ENCODE measurements around the gene RPUSD3. TPM values are rescaled to one million over a fixed set of nuclear protein-coding genes. Genes with fewer than 3 reads are reported as not detected.
"Not testable (repeated sequence)": the region's sequence is repeated elsewhere in the genome, so short reads cannot be mapped to it uniquely, and the experiment has no call there.

Gene RPUSD3
- total RNA-seq, 1 donor from 2014 or later = 43.5 TPM

DNA sequence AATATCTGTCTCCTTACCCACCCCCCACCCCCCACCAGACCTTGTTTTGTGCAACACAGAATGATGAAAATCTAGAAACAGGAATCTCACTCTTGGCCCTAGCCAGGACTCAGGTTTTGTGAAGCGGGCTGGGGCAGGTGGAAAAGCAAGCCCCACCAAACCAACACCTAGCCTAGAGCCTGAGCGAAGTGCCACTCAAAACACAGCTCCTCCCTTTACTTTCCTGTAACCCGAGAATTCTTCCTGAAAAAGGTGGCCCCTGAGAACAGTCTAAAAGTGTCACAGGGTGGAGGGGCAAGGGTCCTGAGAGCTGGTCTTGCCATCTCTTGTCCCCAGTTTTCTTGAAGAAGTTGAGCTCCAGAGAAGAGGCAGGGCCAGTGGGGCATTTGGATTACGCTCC lies 17.4 kb upstream of the RPUSD3 start:
- H3K36me3 Mint-ChIP-seq (ENCODE audit: low read depth, unreplicated experiment) = no peaks in the 10 kb centered on the region
- H3K27me3 Mint-ChIP-seq (ENCODE audit: unreplicated experiment) = peaks cover 2% of the 10 kb centered on the region
- H3K9me3 Mint-ChIP-seq (ENCODE audit: unreplicated experiment) = no peaks in the 10 kb centered on the region
- H3K27ac Mint-ChIP-seq (ENCODE audit: unreplicated experiment) = no peak overlapping the region
- DNase-seq (ENCODE audit: low spot score) = no peak
- H3K4me1 Mint-ChIP-seq (ENCODE audit: unreplicated experiment) = no peaks in the 10 kb centered on the region
- TF ChIP-seq, protein P1, sequence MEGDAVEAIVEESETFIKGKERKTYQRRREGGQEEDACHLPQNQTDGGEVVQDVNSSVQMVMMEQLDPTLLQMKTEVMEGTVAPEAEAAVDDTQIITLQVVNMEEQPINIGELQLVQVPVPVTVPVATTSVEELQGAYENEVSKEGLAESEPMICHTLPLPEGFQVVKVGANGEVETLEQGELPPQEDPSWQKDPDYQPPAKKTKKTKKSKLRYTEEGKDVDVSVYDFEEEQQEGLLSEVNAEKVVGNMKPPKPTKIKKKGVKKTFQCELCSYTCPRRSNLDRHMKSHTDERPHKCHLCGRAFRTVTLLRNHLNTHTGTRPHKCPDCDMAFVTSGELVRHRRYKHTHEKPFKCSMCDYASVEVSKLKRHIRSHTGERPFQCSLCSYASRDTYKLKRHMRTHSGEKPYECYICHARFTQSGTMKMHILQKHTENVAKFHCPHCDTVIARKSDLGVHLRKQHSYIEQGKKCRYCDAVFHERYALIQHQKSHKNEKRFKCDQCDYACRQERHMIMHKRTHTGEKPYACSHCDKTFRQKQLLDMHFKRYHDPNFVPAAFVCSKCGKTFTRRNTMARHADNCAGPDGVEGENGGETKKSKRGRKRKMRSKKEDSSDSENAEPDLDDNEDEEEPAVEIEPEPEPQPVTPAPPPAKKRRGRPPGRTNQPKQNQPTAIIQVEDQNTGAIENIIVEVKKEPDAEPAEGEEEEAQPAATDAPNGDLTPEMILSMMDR (IDR thresholded peaks at IDR 0.05; ENCODE audit: unreplicated experiment) = no peak
- H3K4me3 Mint-ChIP-seq (ENCODE audit: unreplicated experiment) = no peak overlapping the region

DNA sequence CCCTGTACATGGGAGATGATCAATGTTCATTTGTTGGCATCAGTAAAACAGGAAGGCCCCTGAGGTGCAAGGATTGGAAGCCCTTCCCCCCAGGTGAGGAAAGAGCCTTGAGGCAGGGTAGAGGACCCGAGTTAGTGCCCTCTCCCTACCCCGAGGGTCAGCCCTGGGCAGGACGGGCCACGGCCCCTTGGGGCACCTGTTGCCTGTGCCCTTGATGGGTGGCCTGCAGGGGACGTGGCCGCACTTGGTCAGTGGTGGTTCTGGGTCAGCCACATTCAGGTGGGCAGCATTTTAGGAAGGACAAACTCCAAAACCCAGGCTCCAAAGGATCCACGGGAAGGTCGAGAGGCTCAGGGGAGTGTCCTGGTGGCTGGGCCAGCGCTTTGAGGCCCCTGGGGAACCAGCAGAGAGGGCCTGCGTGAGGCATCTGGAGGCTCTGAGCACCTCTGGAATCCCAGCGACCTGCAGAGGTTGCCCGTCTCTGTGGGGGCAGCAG lies 15.8 kb upstream of the RPUSD3 start:
- Mint-ChIP-seq H3K4me3 (ENCODE audit: unreplicated experiment) (no peak overlapping the region), H3K4me1 (ENCODE audit: unreplicated experiment) (no peaks in the 10 kb centered on the region), H3K9me3 (ENCODE audit: unreplicated experiment) (no peaks in the 10 kb centered on the region), H3K27ac (ENCODE audit: unreplicated experiment) (no peak overlapping the region), H3K27me3 (ENCODE audit: unreplicated experiment) (peaks cover 2% of the 10 kb centered on the region), H3K36me3 (ENCODE audit: low read depth, unreplicated experiment) (no peaks in the 10 kb centered on the region)
- DNase-seq (ENCODE audit: low spot score) = no peak
- TF ChIP-seq, protein P1 (IDR thresholded peaks at IDR 0.05; ENCODE audit: unreplicated experiment) = no peak

DNA sequence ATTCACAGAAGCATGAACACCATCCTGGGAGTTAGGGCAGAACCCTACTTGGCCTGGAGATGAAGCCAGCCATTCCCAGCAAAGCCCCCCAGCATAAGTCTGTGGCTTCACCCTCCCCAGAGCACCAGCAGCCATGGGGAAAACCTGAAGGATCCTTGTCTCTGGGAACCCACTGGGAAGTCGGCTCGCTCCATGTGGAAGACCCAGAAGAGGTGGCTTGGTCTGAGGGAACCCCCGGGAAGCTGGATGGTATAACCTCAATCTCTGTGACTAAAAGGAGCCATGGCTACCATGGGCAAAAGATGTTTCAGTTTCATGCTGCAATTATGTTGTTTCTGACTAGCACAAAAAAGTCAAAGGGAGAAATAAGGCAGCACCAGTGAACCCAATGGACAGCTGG lies 11.8 kb upstream of the RPUSD3 start:
- H3K27ac Mint-ChIP-seq (ENCODE audit: unreplicated experiment) = no peak overlapping the region
- H3K27me3 Mint-ChIP-seq (ENCODE audit: unreplicated experiment) = no peaks in the 10 kb centered on the region
- H3K36me3 Mint-ChIP-seq (ENCODE audit: low read depth, unreplicated experiment) = no peaks in the 10 kb centered on the region
- no peak for DNase-seq (ENCODE audit: low spot score)
- H3K4me3 Mint-ChIP-seq (ENCODE audit: unreplicated experiment) = no peak overlapping the region
- TF ChIP-seq, protein P1 (IDR thresholded peaks at IDR 0.05; ENCODE audit: unreplicated experiment) = no peak
- no peaks in the 10 kb centered on the region for H3K9me3 Mint-ChIP-seq (ENCODE audit: unreplicated experiment)
- no peaks in the 10 kb centered on the region for H3K4me1 Mint-ChIP-seq (ENCODE audit: unreplicated experiment)

DNA sequence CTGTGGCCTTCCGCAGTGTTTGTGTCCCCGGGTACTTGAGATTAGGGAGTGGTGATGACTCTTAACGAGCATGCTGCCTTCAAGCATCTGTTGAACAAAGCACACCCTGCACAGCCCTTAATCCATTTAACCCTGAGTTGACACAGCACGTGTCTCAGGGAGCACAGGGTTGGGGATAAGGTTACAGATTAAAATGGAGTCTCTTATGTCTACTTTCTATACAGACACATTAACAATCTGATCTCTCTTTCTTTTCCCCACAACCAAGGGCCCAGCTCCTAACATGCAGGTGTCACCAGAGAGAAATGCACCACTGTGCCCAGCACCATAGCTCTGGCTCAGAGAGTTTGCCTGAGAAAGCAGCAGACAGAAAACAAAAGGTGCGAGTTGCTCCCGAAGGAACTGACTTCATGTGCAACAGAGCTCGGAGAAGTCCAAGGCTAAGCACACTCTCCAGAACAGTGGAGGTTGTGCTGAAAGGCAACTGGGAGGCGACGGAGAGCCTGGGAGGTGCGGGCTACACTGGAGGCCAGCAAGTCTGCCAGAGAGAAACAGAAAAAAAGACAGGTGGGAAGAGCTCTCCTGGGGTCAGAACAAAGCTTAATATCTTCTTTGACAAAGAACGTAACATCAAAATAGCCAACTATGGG lies 10.6 kb upstream of the RPUSD3 start:
- not testable (repeated sequence) for H3K27me3 Mint-ChIP-seq (ENCODE audit: unreplicated experiment); H3K4me1 Mint-ChIP-seq (ENCODE audit: unreplicated experiment); H3K9me3 Mint-ChIP-seq (ENCODE audit: unreplicated experiment); DNase-seq (ENCODE audit: low spot score); H3K4me3 Mint-ChIP-seq (ENCODE audit: unreplicated experiment); H3K27ac Mint-ChIP-seq (ENCODE audit: unreplicated experiment); H3K36me3 Mint-ChIP-seq (ENCODE audit: low read depth, unreplicated experiment)

DNA sequence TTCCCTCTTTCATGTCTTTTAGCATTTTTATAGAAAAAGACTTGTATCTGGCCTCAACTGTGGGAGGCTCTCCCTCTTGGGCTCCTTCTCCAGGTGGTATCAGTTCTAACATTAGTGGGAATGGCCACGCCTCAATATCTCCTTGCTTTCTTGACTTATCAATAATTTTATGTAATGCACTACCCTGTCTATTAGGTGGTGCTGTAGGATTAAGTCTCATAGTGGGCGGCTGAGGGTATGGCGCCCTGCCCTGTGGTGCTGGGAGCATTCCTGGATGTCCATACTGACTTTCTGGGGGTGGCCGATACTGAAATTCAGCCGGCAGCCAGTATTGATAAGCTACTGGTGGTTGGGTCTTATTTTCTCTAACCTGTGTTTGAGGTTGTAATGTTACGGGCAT lies 8.7 kb upstream of the RPUSD3 start:
- no peaks in the 10 kb centered on the region for H3K27me3 Mint-ChIP-seq (ENCODE audit: unreplicated experiment)
- no peaks in the 10 kb centered on the region for H3K4me1 Mint-ChIP-seq (ENCODE audit: unreplicated experiment)
- TF ChIP-seq, protein P1 (IDR thresholded peaks at IDR 0.05; ENCODE audit: unreplicated experiment) = no peak
- H3K4me3 Mint-ChIP-seq (ENCODE audit: unreplicated experiment) = no peak overlapping the region
- no peaks in the 10 kb centered on the region for H3K9me3 Mint-ChIP-seq (ENCODE audit: unreplicated experiment)
- H3K36me3 Mint-ChIP-seq (ENCODE audit: low read depth, unreplicated experiment) = no peaks in the 10 kb centered on the region
- DNase-seq (ENCODE audit: low spot score) = no peak
- no peak overlapping the region for H3K27ac Mint-ChIP-seq (ENCODE audit: unreplicated experiment)

DNA sequence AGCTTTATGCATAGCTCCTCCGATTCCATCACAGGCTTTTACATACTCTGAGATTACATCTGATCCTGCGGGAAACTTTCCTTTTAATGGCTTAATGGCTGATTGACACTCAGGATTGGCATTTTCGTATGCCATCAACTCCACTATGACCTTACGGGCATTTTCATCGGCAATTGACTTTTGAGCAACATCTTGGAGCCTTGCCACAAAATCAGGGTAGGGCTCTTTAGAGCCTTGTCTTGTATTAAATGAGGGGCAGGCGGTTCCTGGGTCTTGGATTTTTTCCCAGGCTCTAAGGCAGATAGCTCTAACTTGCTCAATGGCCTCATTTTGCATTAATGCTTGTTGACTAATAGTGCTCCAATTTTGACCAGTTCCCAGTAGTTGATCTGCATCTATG lies 8.1 kb upstream of the RPUSD3 start:
- not testable (repeated sequence) for H3K4me3 Mint-ChIP-seq (ENCODE audit: unreplicated experiment); H3K9me3 Mint-ChIP-seq (ENCODE audit: unreplicated experiment); H3K27ac Mint-ChIP-seq (ENCODE audit: unreplicated experiment); H3K36me3 Mint-ChIP-seq (ENCODE audit: low read depth, unreplicated experiment); DNase-seq (ENCODE audit: low spot score); H3K27me3 Mint-ChIP-seq (ENCODE audit: unreplicated experiment); H3K4me1 Mint-ChIP-seq (ENCODE audit: unreplicated experiment)

DNA sequence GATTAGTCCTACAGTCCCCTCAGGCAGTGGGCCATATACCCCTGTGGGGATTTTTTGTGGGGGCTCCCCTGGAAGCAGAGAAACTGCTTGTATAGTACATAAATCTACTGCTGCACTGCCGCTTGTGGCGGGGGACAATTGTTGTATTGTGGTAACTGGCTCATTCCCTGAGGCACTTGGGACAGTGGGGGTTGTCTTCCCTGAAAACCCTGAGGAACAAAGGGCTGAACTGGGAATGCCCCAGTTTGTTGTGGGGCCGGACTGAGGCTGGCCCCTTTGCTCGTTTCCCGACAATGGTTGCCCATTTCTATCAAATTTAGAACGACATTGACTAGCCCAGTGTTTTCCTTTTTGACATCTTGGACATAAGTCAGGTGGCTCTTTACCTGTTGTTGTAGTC lies 7.6 kb upstream of the RPUSD3 start:
- H3K27me3 Mint-ChIP-seq (ENCODE audit: unreplicated experiment); H3K4me3 Mint-ChIP-seq (ENCODE audit: unreplicated experiment); H3K27ac Mint-ChIP-seq (ENCODE audit: unreplicated experiment); H3K4me1 Mint-ChIP-seq (ENCODE audit: unreplicated experiment); DNase-seq (ENCODE audit: low spot score); H3K36me3 Mint-ChIP-seq (ENCODE audit: low read depth, unreplicated experiment); H3K9me3 Mint-ChIP-seq (ENCODE audit: unreplicated experiment): not testable (repeated sequence)

DNA sequence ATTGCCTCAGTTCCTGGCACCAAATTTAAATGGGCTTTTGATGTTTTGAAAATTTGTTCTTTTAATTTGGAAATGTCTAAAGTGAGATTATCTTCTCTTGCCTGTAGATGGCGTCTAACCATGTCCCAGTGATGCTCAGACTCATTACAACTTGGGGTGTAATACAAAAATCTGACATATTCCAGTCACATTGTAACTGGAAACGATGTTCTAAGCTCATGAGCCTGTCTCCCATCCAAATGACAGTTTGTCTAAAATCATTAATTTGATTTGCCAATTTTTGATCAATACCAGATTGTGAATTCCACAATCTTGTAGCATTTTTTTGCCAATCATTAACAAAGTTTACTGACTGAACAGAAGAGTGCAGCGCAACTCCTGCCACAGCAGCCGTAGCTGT lies 5.1 kb upstream of the RPUSD3 start:
- not testable (repeated sequence) for H3K36me3 Mint-ChIP-seq (ENCODE audit: low read depth, unreplicated experiment); H3K9me3 Mint-ChIP-seq (ENCODE audit: unreplicated experiment); H3K4me1 Mint-ChIP-seq (ENCODE audit: unreplicated experiment); DNase-seq (ENCODE audit: low spot score); H3K4me3 Mint-ChIP-seq (ENCODE audit: unreplicated experiment); H3K27me3 Mint-ChIP-seq (ENCODE audit: unreplicated experiment); H3K27ac Mint-ChIP-seq (ENCODE audit: unreplicated experiment)

DNA sequence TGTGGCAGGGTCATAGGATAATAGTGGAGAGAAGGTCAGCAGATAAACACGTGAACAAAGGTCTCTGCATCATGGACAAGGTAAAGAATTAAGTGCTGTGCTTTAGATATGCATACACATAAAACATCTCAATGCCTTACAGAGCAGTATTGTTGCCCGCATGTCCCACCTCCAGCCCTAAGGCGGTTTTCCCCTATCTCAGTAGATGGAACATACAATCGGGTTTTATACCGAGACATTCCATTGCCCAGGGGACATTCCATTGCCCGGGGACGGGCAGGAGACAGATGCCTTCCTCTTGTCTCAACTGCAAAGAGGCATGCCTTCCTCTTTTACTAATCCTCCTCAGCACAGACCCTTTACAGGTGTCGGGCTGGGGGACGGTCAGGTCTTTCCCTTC lies 4.1 kb upstream of the RPUSD3 start:
- H3K27ac Mint-ChIP-seq (ENCODE audit: unreplicated experiment); H3K4me1 Mint-ChIP-seq (ENCODE audit: unreplicated experiment): not testable (repeated sequence)

More for the DNA sequence above, 4.1 kb upstream of the RPUSD3 start:
- not testable (repeated sequence) for DNase-seq (ENCODE audit: low spot score); H3K9me3 Mint-ChIP-seq (ENCODE audit: unreplicated experiment); H3K36me3 Mint-ChIP-seq (ENCODE audit: low read depth, unreplicated experiment); H3K4me3 Mint-ChIP-seq (ENCODE audit: unreplicated experiment); H3K27me3 Mint-ChIP-seq (ENCODE audit: unreplicated experiment)
